ENCODE data around the gene RIN3.

The RIN3 gene

DNA sequence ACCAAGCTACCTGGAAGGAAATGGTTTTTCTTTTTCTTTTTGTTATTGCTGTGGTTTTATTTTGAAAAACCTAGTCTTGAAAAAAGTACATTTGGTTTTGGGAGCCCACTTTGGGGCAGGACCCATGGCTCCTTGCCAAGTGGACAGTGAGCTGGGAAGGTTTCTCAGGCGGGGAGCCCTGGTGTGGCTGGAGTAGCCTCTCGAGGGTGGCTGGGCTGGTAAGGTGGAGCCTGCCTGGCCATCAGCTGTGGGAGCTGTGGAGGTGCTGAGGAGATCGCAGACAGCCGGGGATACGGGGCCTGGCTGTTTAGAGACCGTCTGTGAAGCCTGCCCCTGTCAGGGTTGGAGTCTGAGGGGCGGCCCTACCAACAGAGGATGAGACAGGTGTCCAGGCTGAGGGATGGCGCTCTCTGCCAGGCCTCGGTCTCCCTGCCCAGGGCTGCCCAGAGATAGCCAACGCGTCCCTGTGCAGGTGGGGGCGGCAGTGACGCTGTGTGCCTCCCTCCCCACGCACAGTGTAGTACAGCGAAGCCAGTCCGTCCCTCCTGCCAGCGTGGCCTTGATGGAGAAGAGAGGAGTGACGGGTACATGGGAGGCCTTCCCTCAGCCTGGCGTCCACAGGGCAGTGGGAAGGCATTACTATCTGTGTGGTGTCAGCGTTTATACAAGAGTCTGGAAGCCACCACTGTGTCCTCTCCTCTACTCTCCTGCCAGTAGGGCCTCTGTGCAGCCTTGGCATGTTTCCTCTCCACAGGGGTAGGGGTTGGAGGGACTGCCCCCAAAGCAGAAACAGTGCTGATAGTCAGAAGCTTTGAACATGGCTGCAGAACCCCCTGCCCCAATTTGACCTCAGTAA, 5.9 kb downstream of the RIN3 start:
- no peak for TF ChIP-seq CTCF (IDR thresholded peaks at IDR 0.05)

DNA sequence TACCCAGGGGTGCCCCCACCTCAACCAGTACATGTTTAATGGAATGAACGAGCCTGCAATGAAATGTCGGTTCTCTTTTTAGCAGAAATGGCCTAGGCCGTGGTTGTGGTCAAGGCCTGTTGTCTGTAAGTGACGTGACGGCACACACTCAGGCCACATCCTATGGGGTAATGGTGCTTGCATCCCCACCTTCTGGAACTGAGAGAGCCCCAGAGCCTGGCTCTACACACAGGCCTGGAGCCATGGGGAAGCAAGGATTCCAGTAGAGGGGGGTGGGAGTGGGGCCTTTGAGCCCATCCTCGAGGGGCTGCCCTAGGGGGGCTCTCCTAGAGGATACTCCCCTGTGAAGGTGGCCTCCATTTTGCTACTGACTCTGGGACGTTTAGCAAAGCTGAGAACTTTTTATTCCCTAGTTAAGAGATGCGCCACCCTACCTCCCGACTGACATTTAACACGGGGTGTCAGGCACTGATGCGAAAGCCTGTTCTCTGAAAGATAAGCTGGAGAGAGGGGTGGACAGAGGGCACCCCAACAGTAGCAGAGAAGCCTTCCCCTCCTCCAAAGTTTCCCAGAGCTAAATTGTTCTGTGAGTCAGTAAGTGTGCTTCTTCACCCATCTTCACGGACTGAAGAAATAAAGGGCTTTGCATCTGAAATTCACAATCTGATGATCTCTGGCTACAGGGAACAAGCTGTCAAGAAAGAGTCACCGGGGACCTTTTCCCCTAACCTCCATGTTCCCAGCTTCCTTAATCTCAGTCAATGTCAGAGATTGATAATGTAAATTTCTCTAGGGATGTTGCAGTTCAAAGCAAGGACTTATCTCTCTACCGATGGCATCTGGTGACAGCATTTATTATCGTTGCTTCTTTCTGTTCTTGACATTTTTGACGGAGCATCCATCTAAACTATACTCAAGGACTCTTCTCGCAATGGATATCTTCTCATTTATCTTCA, 6.8 kb downstream of the RIN3 start:
- TF ChIP-seq CTCF (IDR thresholded peaks at IDR 0.05) = no peak

DNA sequence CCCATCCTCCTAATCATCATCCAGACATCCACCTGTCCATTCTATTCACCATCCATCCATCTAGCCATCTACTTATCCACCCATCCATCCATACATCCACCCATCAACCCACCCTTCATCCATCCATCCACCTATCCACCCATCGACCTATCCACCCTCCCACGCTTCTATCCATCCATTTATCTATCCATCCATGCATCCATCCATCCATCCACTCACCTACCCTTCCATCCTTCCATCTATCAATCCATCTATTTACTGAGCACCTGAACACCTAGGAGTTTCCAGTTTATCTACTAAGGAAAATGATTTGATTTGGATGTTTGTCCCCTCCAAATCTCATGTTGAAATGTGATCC, 7.5 kb downstream of the RIN3 start:
- TF ChIP-seq CTCF (IDR thresholded peaks at IDR 0.05) = no peak

GRCh38 chr14:92523752-92524151, 10.2 kb downstream of the RIN3 start:
- TF ChIP-seq CTCF (IDR thresholded peaks at IDR 0.05) = no peak

- no peak for TF ChIP-seq CTCF (IDR thresholded peaks at IDR 0.05)
Observed at GRCh38 chr14:92524602-92525185, 11.1 kb downstream of the RIN3 start.

- TF ChIP-seq CTCF (IDR thresholded peaks at IDR 0.05) = no peak
Observed at GRCh38 chr14:92525322-92526095, 11.9 kb downstream of the RIN3 start.

- TF ChIP-seq CTCF (IDR thresholded peaks at IDR 0.05) = no peak
Observed at GRCh38 chr14:92527721-92528120, 14.1 kb downstream of the RIN3 start.

All from LNCAP (cell line).